Activated T-cell treated with anti-CD3 and anti-CD28 coated beads, Interleukin-2, amount 50 U/mL, for 4 hours (primary cell): Measurements from ENCODE around the gene LANCL2. TPM values are rescaled to one million over a fixed set of nuclear protein-coding genes. Genes with fewer than 3 reads are reported as not detected.

Experiments
- total RNA-seq, 3 donors: library from RNA; stranded (reverse); gene quantifications; one replicate each; pipeline ENCODE4 v1.2.1, GENCODE V29; 2021

LANCL2 gene
- total RNA-seq, 3 donors from 2014 or later: 23.3 to 26.4 (median 25.7) TPM

Other genes starting within 250 kb of the LANCL2 start
- gene VOPP1, start 207.2 kb downstream of the LANCL2 start, total RNA-seq: 100 to 1,000 TPM in 1 of 3 donors, 10 to 100 TPM in 2; 63.6 to 103 (median 99.2) TPM